K562 (cell line): Measurements from ENCODE around the gene FGFR1OP2. TPM values are rescaled to one million over a fixed set of nuclear protein-coding genes. Genes with fewer than 3 reads are reported as not detected.

Experiments
- ATAC-seq: fragments of 200-7000 bp; cut with Tn5 transposase; 3 replicates; pipeline ENCODE4 v1.9.1; 2020; ENCODE audit warnings: moderate library complexity
- BruUV-seq: library from RNA; stranded (reverse); fragments of 400-500 nt; replicated peaks from 2 replicates; lab custom pipeline; 2021; lab: Mats Ljungman, UMichigan
- CTCF ChIA-PET: fragments of 300-600 bp; formaldehyde crosslinking; extraction: SDS; loops from one replicate; lab custom pipeline; 2021; ENCODE audit warnings: low intra/inter-chr PET ratio; lab: Yijun Ruan, JAX
- POLR2A ChIA-PET: fragments of 300-600, 350-650 bp; sonication (Branson Sonifier 250); formaldehyde crosslinking; extraction: SDS; loops from one replicate; lab custom pipeline; 2021; ENCODE audit warnings: antibody characterized with exemption, inconsistent platforms; lab: Yijun Ruan, JAX
- DNase-seq, 4 experiments: peaks; one replicate each; pipeline versions ENCODE4 v3.0.0 to v3.0.0-alpha.2; 2011 to 2018; ENCODE audit warnings: low spot score in 3 of 4, mixed read lengths in 3 of 4; ENCODE audit errors: extremely low read depth in 1 of 4
- FAIRE-seq: peaks from 2 replicates; lab custom pipeline; 2011; peaks lifted over from hg19 to GRCh38; lab: Jason Lieb, UNC
- H2AFZ ChIP-seq: 2 replicates; pipeline ENCODE4 v1.6.0; 2011; ENCODE audit warnings: low read depth, low read length, control low read depth, inconsistent platforms
- H3K27ac ChIP-seq: fragments of 200-600 bp; 3 replicates; pipeline ENCODE4 v1.8.0; 2011; ENCODE audit warnings: low read depth, mild to moderate bottlenecking, control low read depth, inconsistent platforms, low read length, moderate library complexity, mixed read lengths; ENCODE audit errors: extremely low read depth
- H3K27me3 ChIP-seq, 2 experiments: fragments of 300-600 bp in 1 of 2; 2 replicates in 1 of 2; 3 replicates in 1 of 2; pipeline versions ENCODE4 v1.6.0 to v1.8.0; 2011; ENCODE audit warnings: inconsistent platforms in 2 of 2, low read length in 2 of 2, mild to moderate bottlenecking in 1 of 2, mixed read lengths in 1 of 2, moderate library complexity in 1 of 2; ENCODE audit not compliant: control insufficient read depth in 2 of 2, insufficient read depth in 2 of 2
- H3K36me3 ChIP-seq: fragments of 300-600 bp; 3 replicates; pipeline ENCODE4 v1.8.0; 2011; ENCODE audit warnings: mild to moderate bottlenecking, low read length, inconsistent platforms; ENCODE audit not compliant: control insufficient read depth, insufficient read depth
- H3K4me1 ChIP-seq, 2 experiments: fragments of 200-600 bp in 1 of 2; replicated peaks in 1 of 2; 2 replicates in 1 of 2; 3 replicates in 1 of 2; pipeline versions ENCODE4 v1.5.1 to v1.8.0; 2011; ENCODE audit warnings: inconsistent platforms in 2 of 2, low read length in 2 of 2, mild to moderate bottlenecking in 1 of 2, mixed read lengths in 1 of 2, moderate library complexity in 1 of 2; ENCODE audit not compliant: control insufficient read depth in 2 of 2, insufficient read depth in 2 of 2
- H3K4me2 ChIP-seq: 2 replicates; pipeline ENCODE4 v1.6.1; 2011; ENCODE audit warnings: low read length, control low read depth, inconsistent platforms, mixed read lengths; ENCODE audit not compliant: insufficient read depth
- H3K4me3 ChIP-seq: fragments of 200-600 bp; sonication (generic), shearing (Covaris generic); 2 replicates; pipeline ENCODE4 v1.5.1; 2016; ENCODE audit warnings: control low read depth, inconsistent platforms
- H3K79me2 ChIP-seq: fragments of 200-600 bp; 3 replicates; pipeline ENCODE4 v1.8.0; 2011; ENCODE audit warnings: low read length, inconsistent platforms; ENCODE audit not compliant: control insufficient read depth, insufficient read depth
- H3K9ac ChIP-seq, 2 experiments: 2 replicates each; pipeline versions ENCODE4 v1.6.0 to v1.6.1; 2011; ENCODE audit warnings: low read depth in 2 of 2, low read length in 2 of 2, control low read depth in 1 of 2, inconsistent platforms in 1 of 2, mild to moderate bottlenecking in 1 of 2, mixed read lengths in 1 of 2; ENCODE audit not compliant: insufficient read depth in 1 of 2
- H3K9me1 ChIP-seq: one replicate; pipeline ENCODE4 v1.6.0; 2011; ENCODE audit warnings: inconsistent platforms, mild to moderate bottlenecking, low read length, moderate library complexity; ENCODE audit not compliant: control insufficient read depth, insufficient read depth
- H3K9me3 ChIP-seq: replicated peaks from 2 replicates; pipeline ENCODE4 v1.5.1; 2011; ENCODE audit warnings: low read depth, low read length, inconsistent platforms; ENCODE audit not compliant: control insufficient read depth, insufficient read depth
- H4K20me1 ChIP-seq: replicated peaks from 2 replicates; pipeline ENCODE4 v1.6.1; 2011; ENCODE audit warnings: low read length, inconsistent platforms, mixed read lengths; ENCODE audit not compliant: control insufficient read depth, insufficient read depth
- CBX5 ChIP-seq: IDR thresholded peaks from 2 replicates; pipeline ENCODE4 v1.6.1; 2014; ENCODE audit warnings: low read depth, borderline replicate concordance
- HDAC1 ChIP-seq, 2 experiments: fragments of 450-650 bp; IDR thresholded peaks; 2 replicates each; pipeline ENCODE4 v1.6.1; 2016 to 2017; ENCODE audit warnings: inconsistent platforms in 1 of 2, mild to moderate bottlenecking in 1 of 2, moderate library complexity in 1 of 2
- PHTF2 ChIP-seq: fragments of 250-450 bp; sonication (Bioruptor Pico); IDR thresholded peaks from 2 replicates; pipeline ENCODE4 v1.5.0; 2021; ENCODE audit warnings: mild to moderate bottlenecking
- RFX5 ChIP-seq: IDR thresholded peaks from 2 replicates; pipeline ENCODE4 v1.6.1; 2011; ENCODE audit warnings: low read depth, mild to moderate bottlenecking, improper control_type of control experiment, low read length
- RNF2 ChIP-seq: sonication (generic); IDR thresholded peaks from 2 replicates; pipeline ENCODE4 v1.6.1; 2016
- SAP30 ChIP-seq: fragments of 200-600 bp; sonication (generic); IDR thresholded peaks from 2 replicates; pipeline ENCODE4 v1.6.1; 2012; ENCODE audit warnings: borderline replicate concordance, low read depth, mild to moderate bottlenecking, moderate library complexity, low read length, control low read depth, inconsistent platforms; ENCODE audit not compliant: insufficient read depth, poor library complexity, severe bottlenecking
- SMARCC2 ChIP-seq: fragments of 450-650 bp; IDR thresholded peaks from 2 replicates; pipeline ENCODE4 v1.6.1; 2017; ENCODE audit warnings: antibody characterized with exemption, moderate library complexity, mild to moderate bottlenecking, low read depth
- TAF1 ChIP-seq: IDR thresholded peaks from 2 replicates; pipeline ENCODE4 v1.6.1; 2011; ENCODE audit warnings: mild to moderate bottlenecking, low read length, moderate library complexity; ENCODE audit not compliant: insufficient read depth, control insufficient read depth, severe bottlenecking; ENCODE audit errors: extremely low read depth
- YY1 ChIP-seq, 3 experiments: IDR thresholded peaks; 2 replicates each; pipeline ENCODE4 v1.6.1; 2011; ENCODE audit warnings: low read length in 2 of 3, mild to moderate bottlenecking in 2 of 3, moderate library complexity in 2 of 3, borderline replicate concordance in 1 of 3, control low read depth in 1 of 3, low read depth in 1 of 3; ENCODE audit not compliant: insufficient read depth in 3 of 3, insufficient replicate concordance in 2 of 3, control insufficient read depth in 1 of 3, insufficient read length in 1 of 3; ENCODE audit errors: extremely low read depth in 1 of 3
- WGBS: fragments of 100-300 bp; shearing (Covaris generic); methylation state at CpG from one replicate; pipeline ENCODE4 v1.1.6; 2016; ENCODE audit warnings: low coverage, mixed read lengths; ENCODE audit not compliant: insufficient coverage; ENCODE audit errors: missing lambda C conversion rate; 5-methylcytosine and 5-hydroxymethylcytosine counted together
- in situ Hi-C: fragments of 300-500 bp; cut with MboI; formaldehyde crosslinking; loops from 4 replicates; pipeline ENCODE4 v1.15.0; 2018; ENCODE audit warnings: inconsistent platforms, mixed read lengths
- intact Hi-C: fragments of 100-400 bp; cut with micrococcal nuclease; formaldehyde crosslinking; loops from 2 replicates; pipeline ENCODE4 v1.14.2; 2022
- polyA plus RNA-seq, 8 experiments: library from polyadenylated mRNA; depleted of rRNA in 4 of 8; stranded (reverse) in 5 of 8; unstranded in 3 of 8; fragments of >200 nt; fragmentation: Nextera tagmentation in 2 of 8; fragmentation: Illumina TruSeq in 1 of 8; extraction: Ambion mirVana in 2 of 8; extraction: Trizol in 1 of 8; gene quantifications; 2 replicates each; pipeline versions ENCODE4 v1.2.1 to v1.2.3, GENCODE V29; 2011 to 2014; ENCODE audit warnings: inconsistent platforms in 1 of 8, missing spikeins in 1 of 8
- total RNA-seq, 7 experiments: library from RNA; depleted of rRNA in 6 of 7; stranded (reverse); fragments of >200 nt in 6 of 7; fragmentation: Illumina TruSeq in 2 of 7; extraction: Trizol in 2 of 7; gene quantifications; 2 replicates each; pipeline versions ENCODE4 v1.2.1 to v1.2.3, GENCODE V29; 2011 to 2021; ENCODE audit warnings: low replicate concordance in 1 of 7
- TF ChIP-seq, protein P1 (sequence below): sonication (generic); formaldehyde crosslinking; IDR thresholded peaks from 2 replicates; pipeline ENCODE4 v1.8.0; 2022; ENCODE audit warnings: missing genetic modification reagents, mild to moderate bottlenecking, borderline replicate concordance
- TF ChIP-seq, protein P2 (sequence below): fragments of 450-650 bp; formaldehyde crosslinking; IDR thresholded peaks from 2 replicates; pipeline ENCODE4 v1.4.0; 2022; ENCODE audit warnings: missing genetic modification characterization

The FGFR1OP2 gene
- total and polyA plus RNA-seq, 9 of the 15 experiments (the other 6 are each of a cell fraction or from before 2014, with no cell fraction given): 31.6 to 49.0 (median 37.1) TPM

DNA sequence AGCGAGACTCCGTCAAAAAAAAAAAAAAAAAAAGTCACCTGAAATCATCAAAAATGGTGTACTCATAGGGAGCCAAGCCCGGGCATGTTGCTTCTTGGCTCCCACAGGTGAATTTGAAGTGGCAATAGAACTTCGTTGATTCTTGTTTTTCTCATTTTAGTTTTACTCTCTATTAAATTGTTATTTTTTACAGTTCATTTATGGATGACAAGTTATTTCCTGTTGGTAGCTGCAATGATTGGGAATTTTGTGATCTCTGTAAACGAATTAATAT is 74.6 kb downstream of the FGFR1OP2 start:
- no peak for DNase-seq
- no peaks in the 10 kb centered on the region for H3K9me3 ChIP-seq
- WGBS: 48% methylated on average over 2 of the region's 5 CpGs
- H3K36me3 ChIP-seq: no peaks in the 10 kb centered on the region; the same call in 2 of the 3 replicates
- no peak overlapping the region; the same call in 1 of the 2 replicates for H3K4me3 ChIP-seq
- intact Hi-C loops: loop anchor here (10.0 kb wide), 2 partner anchors 232 to 308 kb away; partner anchors contain the start of gene STK38L
- in situ Hi-C loops: loop anchor here (5.0 to 10.0 kb wide), 2 partner anchors 76 to 158 kb away; partner anchors contain the start of genes FGFR1OP2 and INTS13
- H3K4me1 ChIP-seq: peaks cover 17 to 24% of the 10 kb centered on the region in 2 experiments
- H3K27ac ChIP-seq: no peak overlapping the region
- no peaks in the 10 kb centered on the region for H3K9me1 ChIP-seq
- 0 out of 2 replicates have a peak overlapping the region, but pooled peaks have one; percentile 2 for H2AFZ ChIP-seq
- H3K27me3 ChIP-seq: no peaks in the 10 kb centered on the region
- no peak for FAIRE-seq
- ChIA-PET CTCF (interaction anchor here (1.3 kb wide), 1 partner anchor 159 kb away, joined by 3 read pairs; no protein-coding TSS in a partner anchor), POLR2A (interaction anchor here (1.3 kb wide), 1 partner anchor 16 kb away, joined by 4 read pairs; no protein-coding TSS in a partner anchor)
- no peak for ATAC-seq
- TF ChIP-seq, protein P1, sequence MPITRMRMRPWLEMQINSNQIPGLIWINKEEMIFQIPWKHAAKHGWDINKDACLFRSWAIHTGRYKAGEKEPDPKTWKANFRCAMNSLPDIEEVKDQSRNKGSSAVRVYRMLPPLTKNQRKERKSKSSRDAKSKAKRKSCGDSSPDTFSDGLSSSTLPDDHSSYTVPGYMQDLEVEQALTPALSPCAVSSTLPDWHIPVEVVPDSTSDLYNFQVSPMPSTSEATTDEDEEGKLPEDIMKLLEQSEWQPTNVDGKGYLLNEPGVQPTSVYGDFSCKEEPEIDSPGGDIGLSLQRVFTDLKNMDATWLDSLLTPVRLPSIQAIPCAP (CRISPR knock-in tag): no peak
- H3K79me2 ChIP-seq: peaks cover 17% of the 10 kb centered on the region
- no peaks in the 10 kb centered on the region for H4K20me1 ChIP-seq
- H3K4me2 ChIP-seq: peak overlapping the region; percentile 84
- BruUV-seq: no TSS peak
- peak overlapping the region in 1 of 2 experiments; percentile 70; a peak in 2 of 4 replicates for H3K9ac ChIP-seq

DNA sequence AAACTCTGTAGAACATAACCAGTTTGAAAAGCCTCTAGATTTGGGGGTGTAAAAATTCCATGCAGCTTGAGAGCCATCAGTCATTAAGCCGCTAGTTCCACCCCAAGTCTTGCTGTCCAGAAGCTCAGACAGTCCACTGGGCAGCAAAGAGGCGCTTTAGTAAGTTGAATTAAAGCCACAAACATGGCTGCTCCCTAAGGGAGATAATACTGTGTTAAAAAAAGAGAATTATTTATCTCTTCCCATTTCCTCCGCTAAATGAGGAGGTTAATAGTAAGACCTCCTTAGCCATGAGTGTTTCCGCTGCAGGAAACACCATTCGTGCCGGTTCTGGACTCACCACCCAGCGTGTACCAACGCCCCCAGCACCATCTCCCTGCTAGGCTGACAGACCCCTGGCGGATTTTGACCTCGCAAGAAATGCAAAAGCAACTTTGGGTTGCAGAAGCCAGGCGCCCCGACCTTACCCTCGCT is 75.4 kb downstream of the FGFR1OP2 start:
- BruUV-seq: no TSS peak
- H3K9me1 ChIP-seq: no peaks in the 10 kb centered on the region
- FAIRE-seq (no peak), ATAC-seq (peak; percentile 59), DNase-seq (peak; percentile 15 to 45 (median 22))
- in situ Hi-C loops: loop anchor here (5.0 to 10.0 kb wide), 2 partner anchors 76 to 159 kb away; partner anchors contain the start of genes FGFR1OP2 and INTS13
- peak overlapping the region; percentile 88 for H3K4me3 ChIP-seq
- no peaks in the 10 kb centered on the region; the same call in 2 of the 3 replicates for H3K36me3 ChIP-seq
- POLR2A ChIA-PET: interaction anchor here (0.8 to 1.3 kb wide), 3 partner anchors 10 to 17 kb away, joined by 3 to 5 read pairs (median 4); no protein-coding TSS in a partner anchor
- 0% methylated on average over 13 of the region's 13 CpGs for WGBS
- intact Hi-C loops: loop anchor here (2.0 to 10.0 kb wide), 6 partner anchors 77 to 309 kb away; partner anchors contain the start of genes INTS13 and STK38L
- H3K27me3 ChIP-seq: no peaks in the 10 kb centered on the region
- peaks cover 16% of the 10 kb centered on the region for H3K79me2 ChIP-seq
- peak overlapping the region; percentile 70 to 92 for H3K9ac ChIP-seq
- H2AFZ ChIP-seq: peak overlapping the region; percentile 92
- no peaks in the 10 kb centered on the region for H3K9me3 ChIP-seq
- CTCF ChIA-PET: interaction anchor here (1.3 kb wide), 1 partner anchor 160 kb away, joined by 3 read pairs; no protein-coding TSS in a partner anchor
- no peaks in the 10 kb centered on the region for H4K20me1 ChIP-seq
- peaks cover 24 to 31% of the 10 kb centered on the region in 2 experiments for H3K4me1 ChIP-seq
- peak overlapping the region; percentile 84 for H3K4me2 ChIP-seq
- peak overlapping the region; percentile 63 for H3K27ac ChIP-seq
- TF ChIP-seq HDAC1 (IDR thresholded peaks at IDR 0.05): 0 out of 4 replicates have a peak, but pooled peaks of 1 of the 2 experiments have one; percentile 17
- TF ChIP-seq RNF2: no peak
- no peak for TF ChIP-seq SMARCC2
- TF ChIP-seq, protein P2, sequence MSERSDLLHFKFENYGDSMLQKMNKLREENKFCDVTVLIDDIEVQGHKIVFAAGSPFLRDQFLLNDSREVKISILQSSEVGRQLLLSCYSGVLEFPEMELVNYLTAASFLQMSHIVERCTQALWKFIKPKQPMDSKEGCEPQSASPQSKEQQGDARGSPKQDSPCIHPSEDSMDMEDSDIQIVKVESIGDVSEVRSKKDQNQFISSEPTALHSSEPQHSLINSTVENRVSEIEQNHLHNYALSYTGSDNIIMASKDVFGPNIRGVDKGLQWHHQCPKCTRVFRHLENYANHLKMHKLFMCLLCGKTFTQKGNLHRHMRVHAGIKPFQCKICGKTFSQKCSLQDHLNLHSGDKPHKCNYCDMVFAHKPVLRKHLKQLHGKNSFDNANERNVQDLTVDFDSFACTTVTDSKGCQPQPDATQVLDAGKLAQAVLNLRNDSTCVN (CRISPR knock-in tag): no peak
- peak; percentile 16 for TF ChIP-seq TAF1
- TF ChIP-seq PHTF2 (CRISPR knock-in tag): no peak
- peak in 1 of 3 experiments; percentile 51 for TF ChIP-seq YY1 (IDR thresholded peaks at IDR 0.05; ENCODE audit: borderline replicate concordance in 1 of 3, control insufficient read depth in 1 of 3, extremely low read depth in 1 of 3, insufficient read depth in 3 of 3, insufficient read length in 1 of 3, insufficient replicate concordance in 2 of 3, low read depth in 1 of 3, low read length in 2 of 3)
- TF ChIP-seq SAP30: no peak
- TF ChIP-seq CBX5: no peak
- TF ChIP-seq RFX5: no peak
